CD4-positive, alpha-beta T cell treated with Interleukin-6 for 4 hours (primary cell): ENCODE data around the gene GLRA2.
"Not testable (repeated sequence)": the region's sequence is repeated elsewhere in the genome, so short reads cannot be mapped to it uniquely, and the experiment has no call there.

Source experiments
- DNase-seq: peaks from one replicate; pipeline ENCODE4 v3.0.0-alpha.2; 2020; ENCODE audit warnings: mixed read lengths

GLRA2 gene

GRCh38 chrX:14594521-14594920 lies 65.2 kb downstream of the GLRA2 start:
- DNase-seq = no peak

GRCh38 chrX:14598330-14598729 lies 69.0 kb downstream of the GLRA2 start:
- no peak for DNase-seq

- DNase-seq = no peak
Measured at GRCh38 chrX:14607446-14607985, 78.2 kb downstream of the GLRA2 start.

- DNase-seq = not testable (repeated sequence)
Measured at GRCh38 chrX:14612450-14612849, 83.1 kb downstream of the GLRA2 start.

GRCh38 chrX:14616301-14616700 lies 87.0 kb downstream of the GLRA2 start:
- no peak for DNase-seq

GRCh38 chrX:14616836-14617235 lies 87.5 kb downstream of the GLRA2 start:
- DNase-seq = no peak

GRCh38 chrX:14618177-14618965 lies 89.0 kb downstream of the GLRA2 start:
- DNase-seq = no peak

- DNase-seq = no peak
Measured at GRCh38 chrX:14630733-14631132, 101.4 kb downstream of the GLRA2 start.

- DNase-seq = no peak
Measured at GRCh38 chrX:14641681-14642655, 112.6 kb downstream of the GLRA2 start.

- DNase-seq = no peak
Measured at GRCh38 chrX:14660970-14661369, 131.6 kb downstream of the GLRA2 start.

- DNase-seq = no peak
Measured at GRCh38 chrX:14670819-14671218, 141.5 kb downstream of the GLRA2 start.

GRCh38 chrX:14672611-14673172 lies 143.4 kb downstream of the GLRA2 start:
- no peak for DNase-seq

- DNase-seq = no peak
Measured at GRCh38 chrX:14673236-14673635, 143.9 kb downstream of the GLRA2 start.

- DNase-seq = no peak
Measured at GRCh38 chrX:14673764-14674163, 144.4 kb downstream of the GLRA2 start.

GRCh38 chrX:14675500-14675899 lies 146.2 kb downstream of the GLRA2 start:
- DNase-seq = no peak

- DNase-seq = no peak
Measured at GRCh38 chrX:14676431-14676830, 147.1 kb downstream of the GLRA2 start.

- not testable (repeated sequence) for DNase-seq
Measured at GRCh38 chrX:14688331-14688730, 159.0 kb downstream of the GLRA2 start.

GRCh38 chrX:14690553-14690952 lies 161.2 kb downstream of the GLRA2 start:
- DNase-seq = no peak

- DNase-seq = no peak
Measured at GRCh38 chrX:14694611-14695010, 165.3 kb downstream of the GLRA2 start.

- peak; percentile 3 for DNase-seq
Measured at GRCh38 chrX:14697451-14697850, 168.1 kb downstream of the GLRA2 start.

- no peak for DNase-seq
Measured at GRCh38 chrX:14698790-14699189, 169.5 kb downstream of the GLRA2 start.

- DNase-seq = no peak
Measured at GRCh38 chrX:14700982-14701381, 171.6 kb downstream of the GLRA2 start.

GRCh38 chrX:14702145-14702544 lies 172.8 kb downstream of the GLRA2 start:
- DNase-seq = no peak
